A549 (cell line): Measurements from ENCODE around the gene RAB5IF.

Experiments used
- EP300 ChIP-seq, 2 experiments: fragments of >200 bp; sonication (Bioruptor Twin); formaldehyde crosslinking; IDR thresholded peaks; 2 replicates in 1 of 2; 3 replicates in 1 of 2; pipeline ENCODE4 v1.6.1; 2016 to 2017
- ESRRA ChIP-seq: fragments of 150-350 bp; IDR thresholded peaks from 2 replicates; pipeline ENCODE4 v1.6.1; 2014; ENCODE audit warnings: mild to moderate bottlenecking, low read length, borderline replicate concordance
- HOXA7 ChIP-seq: fragments of 250-450 bp; sonication (Bioruptor Pico); IDR thresholded peaks from 2 replicates; pipeline ENCODE4 v1.5.0; 2020; ENCODE audit warnings: mild to moderate bottlenecking, moderate library complexity
- JUN ChIP-seq, 2 experiments: fragments of >200 bp; sonication (Bioruptor Twin); formaldehyde crosslinking; IDR thresholded peaks; 2 replicates in 1 of 2; 3 replicates in 1 of 2; pipeline ENCODE4 v1.6.1; 2016 to 2017
- KDM1A ChIP-seq: fragments of 200-600 bp; sonication (generic); IDR thresholded peaks from 2 replicates; pipeline ENCODE4 v1.6.1; 2016; ENCODE audit warnings: low read depth, mild to moderate bottlenecking
- MAZ ChIP-seq: fragments of 150-350 bp; IDR thresholded peaks from 2 replicates; pipeline ENCODE4 v1.6.1; 2014; ENCODE audit warnings: antibody characterized with exemption, low read depth, low read length, borderline replicate concordance
- MYC ChIP-seq: IDR thresholded peaks from 2 replicates; pipeline ENCODE4 v1.6.1; 2012; ENCODE audit warnings: mild to moderate bottlenecking, inconsistent platforms, low read length, improper control_type of control experiment, borderline replicate concordance
- POLR2A ChIP-seq: IDR thresholded peaks from 2 replicates; pipeline ENCODE4 v1.6.1; 2012; ENCODE audit warnings: mild to moderate bottlenecking, low read length
- RCOR1 ChIP-seq: fragments of 150-350 bp; IDR thresholded peaks from 2 replicates; pipeline ENCODE4 v1.6.1; 2014; ENCODE audit warnings: antibody characterized with exemption, low read length, low read depth
- RFX5 ChIP-seq: fragments of 450-650 bp; IDR thresholded peaks from 2 replicates; pipeline ENCODE4 v1.7.1; 2014; ENCODE audit warnings: antibody characterized with exemption, mild to moderate bottlenecking, moderate library complexity
- SMC3 ChIP-seq: fragments of >200 bp; sonication (Bioruptor Twin); formaldehyde crosslinking; IDR thresholded peaks from 3 replicates; pipeline ENCODE4 v1.6.1; 2018; ENCODE audit warnings: inconsistent platforms
- TF ChIP-seq, protein P1 (sequence below): fragments of >200 bp; sonication (Bioruptor Twin); formaldehyde crosslinking; IDR thresholded peaks from 3 replicates; pipeline ENCODE4 v1.5.1; 2016
- TF ChIP-seq, protein P2 (sequence below): IDR thresholded peaks from 2 replicates; pipeline ENCODE4 v1.6.1; 2012
- TF ChIP-seq, protein P3 (sequence below): fragments of 200-600 bp; sonication (generic); IDR thresholded peaks from 2 replicates; pipeline ENCODE4 v1.6.1; 2016; ENCODE audit warnings: antibody characterized with exemption, mild to moderate bottlenecking, moderate library complexity

DNA sequence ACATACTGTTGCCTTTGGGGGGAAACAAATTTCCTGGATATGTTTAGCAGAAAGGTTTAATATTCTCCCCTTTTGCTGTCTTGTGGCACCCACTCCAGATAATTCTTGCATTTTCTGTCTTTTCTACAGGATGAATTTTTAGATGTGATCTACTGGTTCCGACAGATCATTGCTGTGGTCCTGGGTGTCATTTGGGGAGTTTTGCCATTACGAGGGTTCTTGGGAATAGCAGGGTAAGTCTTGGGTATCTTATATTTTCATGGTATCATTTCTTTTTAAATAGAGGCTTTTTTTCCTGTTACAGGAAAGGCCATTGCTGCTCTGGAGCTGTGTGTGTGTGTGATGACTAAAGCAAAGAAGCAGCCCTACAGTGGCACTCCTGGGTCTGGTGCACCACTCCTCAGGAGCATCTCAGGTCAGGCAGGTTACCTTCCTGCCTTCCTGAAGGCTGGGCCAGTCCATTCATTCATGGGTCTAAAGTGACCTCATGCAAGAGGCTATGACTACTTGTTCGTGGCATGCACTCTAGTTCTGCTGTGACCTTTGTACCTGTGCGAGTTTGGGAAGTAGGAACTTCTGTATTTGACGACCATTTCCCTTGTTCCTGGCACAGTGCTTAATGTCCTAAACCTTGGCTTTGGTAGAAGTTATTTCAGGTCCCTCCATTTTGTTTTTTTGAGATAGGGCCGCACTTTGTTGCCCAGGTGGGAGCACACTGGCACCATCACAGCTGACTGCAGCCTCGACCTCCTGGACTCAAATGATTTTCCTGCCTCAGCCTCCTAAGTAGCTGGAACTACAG, 2.2 kb downstream of the RAB5IF start:
- TF ChIP-seq HOXA7 (CRISPR knock-in tag) (no peak), POLR2A (no peak), SMC3 (no peak), KDM1A (no peak), MYC (no peak), ESRRA (no peak), EP300 (IDR thresholded peaks at IDR 0.05) (no peak), MAZ (no peak), JUN (IDR thresholded peaks at IDR 0.05) (no peak), RCOR1 (no peak), RFX5 (no peak)
- TF ChIP-seq, protein P1, sequence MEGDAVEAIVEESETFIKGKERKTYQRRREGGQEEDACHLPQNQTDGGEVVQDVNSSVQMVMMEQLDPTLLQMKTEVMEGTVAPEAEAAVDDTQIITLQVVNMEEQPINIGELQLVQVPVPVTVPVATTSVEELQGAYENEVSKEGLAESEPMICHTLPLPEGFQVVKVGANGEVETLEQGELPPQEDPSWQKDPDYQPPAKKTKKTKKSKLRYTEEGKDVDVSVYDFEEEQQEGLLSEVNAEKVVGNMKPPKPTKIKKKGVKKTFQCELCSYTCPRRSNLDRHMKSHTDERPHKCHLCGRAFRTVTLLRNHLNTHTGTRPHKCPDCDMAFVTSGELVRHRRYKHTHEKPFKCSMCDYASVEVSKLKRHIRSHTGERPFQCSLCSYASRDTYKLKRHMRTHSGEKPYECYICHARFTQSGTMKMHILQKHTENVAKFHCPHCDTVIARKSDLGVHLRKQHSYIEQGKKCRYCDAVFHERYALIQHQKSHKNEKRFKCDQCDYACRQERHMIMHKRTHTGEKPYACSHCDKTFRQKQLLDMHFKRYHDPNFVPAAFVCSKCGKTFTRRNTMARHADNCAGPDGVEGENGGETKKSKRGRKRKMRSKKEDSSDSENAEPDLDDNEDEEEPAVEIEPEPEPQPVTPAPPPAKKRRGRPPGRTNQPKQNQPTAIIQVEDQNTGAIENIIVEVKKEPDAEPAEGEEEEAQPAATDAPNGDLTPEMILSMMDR: no peak
- TF ChIP-seq, protein P2, sequence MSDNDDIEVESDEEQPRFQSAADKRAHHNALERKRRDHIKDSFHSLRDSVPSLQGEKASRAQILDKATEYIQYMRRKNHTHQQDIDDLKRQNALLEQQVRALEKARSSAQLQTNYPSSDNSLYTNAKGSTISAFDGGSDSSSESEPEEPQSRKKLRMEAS: no peak
- TF ChIP-seq, protein P3, sequence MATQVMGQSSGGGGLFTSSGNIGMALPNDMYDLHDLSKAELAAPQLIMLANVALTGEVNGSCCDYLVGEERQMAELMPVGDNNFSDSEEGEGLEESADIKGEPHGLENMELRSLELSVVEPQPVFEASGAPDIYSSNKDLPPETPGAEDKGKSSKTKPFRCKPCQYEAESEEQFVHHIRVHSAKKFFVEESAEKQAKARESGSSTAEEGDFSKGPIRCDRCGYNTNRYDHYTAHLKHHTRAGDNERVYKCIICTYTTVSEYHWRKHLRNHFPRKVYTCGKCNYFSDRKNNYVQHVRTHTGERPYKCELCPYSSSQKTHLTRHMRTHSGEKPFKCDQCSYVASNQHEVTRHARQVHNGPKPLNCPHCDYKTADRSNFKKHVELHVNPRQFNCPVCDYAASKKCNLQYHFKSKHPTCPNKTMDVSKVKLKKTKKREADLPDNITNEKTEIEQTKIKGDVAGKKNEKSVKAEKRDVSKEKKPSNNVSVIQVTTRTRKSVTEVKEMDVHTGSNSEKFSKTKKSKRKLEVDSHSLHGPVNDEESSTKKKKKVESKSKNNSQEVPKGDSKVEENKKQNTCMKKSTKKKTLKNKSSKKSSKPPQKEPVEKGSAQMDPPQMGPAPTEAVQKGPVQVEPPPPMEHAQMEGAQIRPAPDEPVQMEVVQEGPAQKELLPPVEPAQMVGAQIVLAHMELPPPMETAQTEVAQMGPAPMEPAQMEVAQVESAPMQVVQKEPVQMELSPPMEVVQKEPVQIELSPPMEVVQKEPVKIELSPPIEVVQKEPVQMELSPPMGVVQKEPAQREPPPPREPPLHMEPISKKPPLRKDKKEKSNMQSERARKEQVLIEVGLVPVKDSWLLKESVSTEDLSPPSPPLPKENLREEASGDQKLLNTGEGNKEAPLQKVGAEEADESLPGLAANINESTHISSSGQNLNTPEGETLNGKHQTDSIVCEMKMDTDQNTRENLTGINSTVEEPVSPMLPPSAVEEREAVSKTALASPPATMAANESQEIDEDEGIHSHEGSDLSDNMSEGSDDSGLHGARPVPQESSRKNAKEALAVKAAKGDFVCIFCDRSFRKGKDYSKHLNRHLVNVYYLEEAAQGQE: no peak
